ENCODE data around the gene HCRTR1.

- TF ChIP-seq CTCF (IDR thresholded peaks at IDR 0.05), result no peak
- TF ChIP-seq MXI1 (IDR thresholded peaks at IDR 0.05; ENCODE audit: low read depth, low read length), result no peak
- TF ChIP-seq FOXJ3 (CRISPR knock-in tag; IDR thresholded peaks at IDR 0.05), result no peak
- no peak for TF ChIP-seq MAX (IDR thresholded peaks at IDR 0.05; ENCODE audit: low read depth)
- no peak for TF ChIP-seq POLR2AphosphoS5 (IDR thresholded peaks at IDR 0.05; ENCODE audit: low read depth, low read length)
- no peak for TF ChIP-seq RFX5 (IDR thresholded peaks at IDR 0.05; ENCODE audit: low read length)
- no peak for TF ChIP-seq TAF1 (IDR thresholded peaks at IDR 0.05; ENCODE audit: borderline replicate concordance, low read depth, low read length)
- TF ChIP-seq USF1 (IDR thresholded peaks at IDR 0.05; ENCODE audit: borderline replicate concordance, low read depth), result no peak
- TF ChIP-seq REST (IDR thresholded peaks at IDR 0.05; ENCODE audit: low read depth, low read length), result peak; percentile 59; the same call in 1 of the 2 replicates
- no peak for TF ChIP-seq GABPA (IDR thresholded peaks at IDR 0.05; ENCODE audit: low read depth)
- no peak for TF ChIP-seq YY1 (IDR thresholded peaks at IDR 0.05; ENCODE audit: low read depth)
- no peak for TF ChIP-seq TCF12 (IDR thresholded peaks at IDR 0.05)
- TF ChIP-seq EP300 (IDR thresholded peaks at IDR 0.05; ENCODE audit: borderline replicate concordance in 1 of 2, low read depth in 1 of 2, low read length in 1 of 2), result no peak
Measured at GRCh38 chr1:31623365-31623764, 5.9 kb downstream of the HCRTR1 start.
